CD4-positive, CD25-positive, alpha-beta regulatory T cell (primary cell): ENCODE results near the gene VENTX. TPM values are rescaled to one million over a fixed set of nuclear protein-coding genes. Genes with fewer than 3 reads are reported as not detected.

Experiments used
- ATAC-seq, 2 donors: fragments of 150-1000 bp; cut with Tn5 transposase; one replicate each; pipeline ENCODE4 v1.10.0; 2021; ENCODE audit warnings: low read depth in 2 of 2, moderate number of reproducible peaks in 2 of 2, moderate library complexity in 1 of 2
- DNase-seq, 3 donors: peaks; one replicate each; pipeline versions ENCODE4 v3.0.0 to v3.0.0-alpha.2; 2012 to 2022; ENCODE audit warnings: mixed read lengths in 1 of 3
- H3K27ac ChIP-seq: one replicate; pipeline ENCODE4 v1.7.0; 2013; ENCODE audit warnings: mild to moderate bottlenecking, low read length; ENCODE audit not compliant: insufficient read depth, poor library complexity, severe bottlenecking
- H3K27me3 ChIP-seq: one replicate; pipeline ENCODE4 v1.7.0; 2013; ENCODE audit warnings: low read length; ENCODE audit not compliant: control insufficient read depth, insufficient read depth
- H3K36me3 ChIP-seq: one replicate; pipeline ENCODE4 v1.7.0; 2013; ENCODE audit warnings: mild to moderate bottlenecking, low read length, moderate library complexity; ENCODE audit not compliant: control insufficient read depth, insufficient read depth
- H3K4me1 ChIP-seq: 2 replicates; pipeline ENCODE4 v1.7.0; 2013; ENCODE audit warnings: mild to moderate bottlenecking, low read length; ENCODE audit not compliant: insufficient read depth, control insufficient read depth, poor library complexity, severe bottlenecking
- H3K4me3 ChIP-seq: one replicate; pipeline ENCODE4 v1.7.0; 2013; ENCODE audit warnings: low read depth, mild to moderate bottlenecking, low read length, moderate library complexity
- H3K9me3 ChIP-seq, 2 experiments: 1 replicate in 1 of 2; 2 replicates in 1 of 2; pipeline ENCODE4 v1.7.0; 2013; ENCODE audit warnings: low read length in 2 of 2, mild to moderate bottlenecking in 1 of 2, moderate library complexity in 1 of 2; ENCODE audit not compliant: control insufficient read depth in 2 of 2
- H3K27ac Mint-ChIP-seq, 3 donors: one replicate each; pipeline ENCODE4 v1.8.0; 2020 to 2022; ENCODE audit warnings: mild to moderate bottlenecking in 3 of 3, mixed read lengths in 3 of 3, moderate library complexity in 2 of 3
- H3K27me3 Mint-ChIP-seq: one replicate; pipeline ENCODE4 v1.8.0; 2022; ENCODE audit warnings: mild to moderate bottlenecking, mixed read lengths
- H3K36me3 Mint-ChIP-seq: one replicate; pipeline ENCODE4 v1.8.0; 2020; ENCODE audit warnings: mixed read lengths
- H3K4me1 Mint-ChIP-seq, 4 donors: one replicate each; pipeline ENCODE4 v1.8.0; 2020 to 2022; ENCODE audit warnings: mixed read lengths in 4 of 4, mild to moderate bottlenecking in 1 of 4
- H3K4me3 Mint-ChIP-seq, 4 donors: one replicate each; pipeline ENCODE4 v1.8.0; 2020 to 2022; ENCODE audit warnings: mild to moderate bottlenecking in 4 of 4, mixed read lengths in 4 of 4, moderate library complexity in 3 of 4
- H3K9me3 Mint-ChIP-seq, 7 donors: one replicate each; pipeline ENCODE4 v1.8.0; 2020 to 2022; ENCODE audit warnings: mixed read lengths in 7 of 7, mild to moderate bottlenecking in 3 of 7, moderate library complexity in 2 of 7
- polyA plus RNA-seq, 4 donors: library from polyadenylated mRNA; unstranded; fragments of 300-500 nt; fragmentation: Illumina TruSeq; gene quantifications; one replicate each; pipeline ENCODE4 v1.2.3, GENCODE V29; 2021
- total RNA-seq: library from RNA; stranded (reverse); gene quantifications from one replicate; pipeline ENCODE4 v1.2.3, GENCODE V29; 2022

Gene VENTX
- total and polyA plus RNA-seq, 5 donors from 2014 or later, result not detected

- Histone ChIP-seq H3K4me1 (peaks cover 27% of the 10 kb centered on the region), H3K27me3 (no peaks in the 10 kb centered on the region), H3K9me3 (no peaks in the 10 kb centered on the region), H3K27ac (no peak overlapping the region), H3K36me3 (no peaks in the 10 kb centered on the region), H3K4me3 (no peak overlapping the region)
- Mint-ChIP-seq H3K4me3 (peak overlapping the region in 1 of 4 donors; percentile 22), H3K4me1 (peaks cover 0 to 27% (median 7%) of the 10 kb centered on the region in 4 donors), H3K27me3 (no peaks in the 10 kb centered on the region), H3K27ac (peak overlapping the region in 1 of 3 donors; percentile 18), H3K9me3 (peaks cover 0 to 2% (median 0%) of the 10 kb centered on the region in 7 donors), H3K36me3 (no peaks in the 10 kb centered on the region)
- ATAC-seq, result no peak
- no peak for DNase-seq
Measured at GRCh38 chr10:133254421-133255120, 16.9 kb downstream of the VENTX start.

- no peak overlapping the region for H3K4me3 ChIP-seq
- no peaks in the 10 kb centered on the region for H3K27me3 ChIP-seq
- no peak for DNase-seq
- no peaks in the 10 kb centered on the region for H3K36me3 Mint-ChIP-seq
- no peaks in the 10 kb centered on the region for H3K27me3 Mint-ChIP-seq
- ATAC-seq, result no peak
- no peak overlapping the region for H3K27ac Mint-ChIP-seq
- no peak overlapping the region for H3K27ac ChIP-seq
- H3K36me3 ChIP-seq, result no peaks in the 10 kb centered on the region
- H3K4me1 ChIP-seq, result peaks cover 32% of the 10 kb centered on the region
- H3K4me1 Mint-ChIP-seq, result peaks cover 0 to 35% (median 12%) of the 10 kb centered on the region in 4 donors
- peaks cover 0 to 2% (median 0%) of the 10 kb centered on the region in 7 donors for H3K9me3 Mint-ChIP-seq
- no peak overlapping the region for H3K4me3 Mint-ChIP-seq
- no peaks in the 10 kb centered on the region for H3K9me3 ChIP-seq
Measured at GRCh38 chr10:133255323-133255722, 17.7 kb downstream of the VENTX start.

GRCh38 chr10:133257489-133258065 lies 19.9 kb downstream of the VENTX start:
- Histone ChIP-seq H3K4me3 (no peak overlapping the region), H3K9me3 (no peaks in the 10 kb centered on the region), H3K36me3 (no peaks in the 10 kb centered on the region), H3K27me3 (no peaks in the 10 kb centered on the region), H3K27ac (peak overlapping the region; percentile 75), H3K4me1 (peaks cover 51% of the 10 kb centered on the region)
- peak overlapping the region in 2 of 3 donors; percentile 5 to 80 for H3K27ac Mint-ChIP-seq
- ATAC-seq (no peak), DNase-seq (no peak)
- H3K4me3 Mint-ChIP-seq, result peak overlapping the region in 3 of 4 donors; percentile 7 to 49 (median 29)
- no peaks in the 10 kb centered on the region for H3K36me3 Mint-ChIP-seq
- peaks cover 0 to 50% (median 12%) of the 10 kb centered on the region in 4 donors for H3K4me1 Mint-ChIP-seq
- H3K27me3 Mint-ChIP-seq, result no peaks in the 10 kb centered on the region
- H3K9me3 Mint-ChIP-seq, result no peaks in the 10 kb centered on the region

- Histone ChIP-seq H3K36me3 (no peaks in the 10 kb centered on the region), H3K27me3 (no peaks in the 10 kb centered on the region), H3K4me3 (no peak overlapping the region), H3K27ac (peak overlapping the region; percentile 75), H3K4me1 (peaks cover 57% of the 10 kb centered on the region), H3K9me3 (no peaks in the 10 kb centered on the region)
- ATAC-seq (peak in 1 of 2 donors; percentile 10), DNase-seq (peak in 2 of 3 donors; percentile 21 to 71)
- Mint-ChIP-seq H3K4me3 (peak overlapping the region in 2 of 4 donors; percentile 29 to 31), H3K4me1 (peaks cover 0 to 56% (median 15%) of the 10 kb centered on the region in 4 donors), H3K27me3 (no peaks in the 10 kb centered on the region), H3K36me3 (no peaks in the 10 kb centered on the region), H3K27ac (peak overlapping the region in 2 of 3 donors; percentile 67 to 80), H3K9me3 (no peaks in the 10 kb centered on the region)
Measured at GRCh38 chr10:133258066-133258817, 20.6 kb downstream of the VENTX start.

GRCh38 chr10:133258818-133259601 lies 21.4 kb downstream of the VENTX start:
- H3K27me3 ChIP-seq, result no peaks in the 10 kb centered on the region
- Mint-ChIP-seq H3K27ac (peak overlapping the region; percentile 95 to 99 (median 96)), H3K4me1 (peaks cover 0 to 63% (median 17%) of the 10 kb centered on the region in 4 donors), H3K9me3 (no peaks in the 10 kb centered on the region), H3K27me3 (no peaks in the 10 kb centered on the region), H3K4me3 (peak overlapping the region; percentile 83 to 92 (median 86)), H3K36me3 (no peaks in the 10 kb centered on the region)
- peak overlapping the region; percentile 26 for H3K4me3 ChIP-seq
- ATAC-seq, result peak; percentile 53 to 57
- peaks cover 65% of the 10 kb centered on the region for H3K4me1 ChIP-seq
- no peaks in the 10 kb centered on the region for H3K9me3 ChIP-seq
- peak overlapping the region; percentile 75 for H3K27ac ChIP-seq
- DNase-seq, result peak; percentile 47 to 84 (median 74)
- no peaks in the 10 kb centered on the region for H3K36me3 ChIP-seq

GRCh38 chr10:133259602-133259989 lies 21.9 kb downstream of the VENTX start:
- DNase-seq (no peak), ATAC-seq (no peak)
- H3K27ac Mint-ChIP-seq, result peak overlapping the region; percentile 95 to 99 (median 96)
- Histone ChIP-seq H3K4me3 (peak overlapping the region; percentile 26), H3K36me3 (no peaks in the 10 kb centered on the region), H3K27ac (peak overlapping the region; percentile 75), H3K9me3 (no peaks in the 10 kb centered on the region), H3K27me3 (no peaks in the 10 kb centered on the region), H3K4me1 (peaks cover 71% of the 10 kb centered on the region)
- H3K36me3 Mint-ChIP-seq, result no peaks in the 10 kb centered on the region
- peak overlapping the region; percentile 83 to 92 (median 86) for H3K4me3 Mint-ChIP-seq
- peaks cover 0 to 68% (median 22%) of the 10 kb centered on the region in 4 donors for H3K4me1 Mint-ChIP-seq
- H3K27me3 Mint-ChIP-seq, result no peaks in the 10 kb centered on the region
- no peaks in the 10 kb centered on the region for H3K9me3 Mint-ChIP-seq
